Peyer's patch (tissue), 4 donors: ENCODE measurements around the gene SYCP2L.

Experiments
- CTCF ChIP-seq, 6 experiments: fragments of 450-650 bp in 4 of 6; fragments of 200-600 bp in 2 of 6; sonication (generic) in 1 of 6; IDR thresholded peaks; one replicate each; pipeline ENCODE4 v1.5.1; 2017 to 2019; ENCODE audit warnings: antibody characterized with exemption in 6 of 6, mild to moderate bottlenecking in 3 of 6, moderate library complexity in 1 of 6
- POLR2A ChIP-seq, 2 donors: fragments of 450-650 bp; IDR thresholded peaks; one replicate each; pipeline ENCODE4 v1.5.1; 2017; ENCODE audit warnings: antibody characterized with exemption in 2 of 2, mild to moderate bottlenecking in 2 of 2, moderate library complexity in 2 of 2

GRCh38 chr6:10976571-10976970, 89.7 kb downstream of the SYCP2L start:
- TF ChIP-seq CTCF (IDR thresholded peaks at IDR 0.05) (no peak), POLR2A (IDR thresholded peaks at IDR 0.05) (no peak)
